GM19035 (cell line): ENCODE results near the gene GTPBP4.

Experiments used
- ATAC-seq: cut with Tn5 transposase; IDR thresholded peaks from one replicate; pipeline ENCODE4 v1.9.1; 2021; ENCODE audit not compliant: unreplicated experiment

The GTPBP4 gene

DNA sequence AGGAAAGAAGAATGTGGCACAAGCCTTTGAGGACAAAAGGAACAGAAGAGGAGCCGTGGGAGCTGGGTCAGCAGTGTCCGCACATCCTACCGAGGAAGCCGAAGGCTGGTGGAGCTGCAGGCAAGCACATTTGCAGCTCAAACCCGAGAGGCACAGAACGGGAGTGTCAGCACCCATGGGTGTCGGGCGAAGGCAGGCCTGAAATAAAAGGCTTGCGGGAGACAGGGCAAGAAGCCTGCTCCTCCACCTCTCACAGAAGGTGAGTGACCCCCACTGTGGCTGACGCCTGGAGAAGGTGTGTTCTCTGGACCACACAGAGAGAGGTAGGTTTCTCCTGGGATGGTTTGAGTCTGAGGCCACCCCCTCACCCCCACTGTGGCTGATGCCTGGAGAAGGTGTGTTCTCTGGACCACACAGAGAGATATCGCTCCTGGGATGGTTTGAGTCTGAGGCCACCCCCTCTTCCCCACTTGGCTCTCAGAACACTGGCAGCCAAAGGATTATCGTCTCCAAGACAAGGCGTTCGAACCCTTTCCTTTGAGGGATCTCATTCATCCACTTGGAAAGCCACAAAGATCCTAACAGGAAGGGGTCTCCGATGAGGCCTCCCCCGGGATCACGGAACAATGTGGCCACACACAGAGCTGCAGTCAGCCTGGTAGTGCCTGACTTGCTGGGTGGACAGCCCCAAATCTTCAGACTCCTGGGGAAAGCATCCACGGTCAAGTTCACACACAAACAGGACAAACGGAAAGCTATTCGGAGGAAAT lies 21.6 kb upstream of the GTPBP4 start:
- ATAC-seq, result no peak

GRCh38 chr10:968546-969199 lies 19.6 kb upstream of the GTPBP4 start:
- ATAC-seq, result no peak

DNA sequence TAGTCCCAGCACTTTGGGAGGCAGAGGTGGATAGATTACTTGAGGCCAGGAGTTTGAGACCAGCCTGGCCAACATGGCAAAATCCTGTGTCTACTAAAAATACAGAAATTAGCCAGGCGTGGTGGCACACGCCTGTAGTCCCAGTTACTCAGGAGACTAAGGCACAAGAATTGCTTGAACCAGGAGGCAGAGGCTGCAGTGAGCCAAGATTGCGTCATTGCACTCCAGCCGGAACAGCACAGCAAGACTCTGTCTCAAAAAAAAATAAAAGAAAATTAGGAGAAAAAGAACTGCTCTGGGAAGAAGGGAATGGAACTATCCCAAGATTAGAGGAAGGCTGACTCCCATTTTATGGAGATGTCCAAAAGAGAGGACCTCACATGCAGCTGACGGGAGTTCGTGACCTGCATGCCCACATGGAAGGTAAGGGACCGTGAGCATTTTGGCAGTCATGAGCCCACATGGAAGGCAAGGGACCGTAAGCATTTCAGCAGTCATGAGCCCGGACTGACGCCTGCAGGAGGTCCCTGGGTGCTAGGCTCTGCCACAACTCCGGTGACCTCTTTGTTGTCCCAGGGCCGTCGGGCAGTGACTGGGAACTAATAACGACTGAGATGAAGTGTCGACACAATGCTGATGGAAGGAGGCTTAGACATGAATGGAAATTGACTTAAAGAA lies 18.6 kb upstream of the GTPBP4 start:
- ATAC-seq, result no peak

DNA sequence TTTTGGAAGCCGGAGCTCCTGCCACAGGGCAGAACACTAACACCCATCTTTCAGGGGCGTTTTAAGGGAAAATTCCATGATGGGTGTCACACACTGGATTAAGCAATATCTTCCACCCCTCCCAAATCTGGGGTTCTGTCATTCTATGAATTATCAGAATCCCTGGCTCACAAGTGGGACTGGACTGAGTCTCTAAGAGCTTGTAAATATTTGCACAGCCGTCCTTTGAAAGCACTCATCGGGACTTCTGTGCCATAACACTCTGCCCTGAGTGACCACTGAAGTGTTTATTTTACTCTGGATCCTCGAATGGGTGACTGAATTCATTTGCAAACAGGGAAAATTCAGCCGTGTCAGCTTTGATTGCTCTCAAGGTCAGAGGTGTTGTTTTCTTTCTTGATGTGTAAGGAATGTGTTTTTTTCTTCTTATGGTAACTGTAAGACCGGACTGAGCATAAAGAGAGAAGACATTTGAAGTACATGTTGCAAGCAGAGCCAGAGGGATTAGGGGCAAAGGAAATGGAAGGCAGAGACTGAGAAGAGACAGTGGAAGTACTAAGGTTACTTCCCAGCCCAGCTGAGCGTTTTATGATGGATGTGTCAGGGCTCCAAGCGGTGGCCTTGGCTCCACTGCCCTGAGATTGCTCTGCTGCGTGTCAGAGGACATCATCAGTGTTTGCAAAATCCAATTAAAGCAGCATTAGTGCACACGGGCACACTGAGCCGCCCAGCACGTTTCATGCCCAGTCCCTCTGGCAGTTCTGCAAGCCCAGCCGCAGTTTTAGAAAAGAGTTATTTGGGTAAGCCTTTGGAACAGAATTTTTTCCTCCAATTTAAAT lies 17.7 kb upstream of the GTPBP4 start:
- ATAC-seq, result no peak

DNA sequence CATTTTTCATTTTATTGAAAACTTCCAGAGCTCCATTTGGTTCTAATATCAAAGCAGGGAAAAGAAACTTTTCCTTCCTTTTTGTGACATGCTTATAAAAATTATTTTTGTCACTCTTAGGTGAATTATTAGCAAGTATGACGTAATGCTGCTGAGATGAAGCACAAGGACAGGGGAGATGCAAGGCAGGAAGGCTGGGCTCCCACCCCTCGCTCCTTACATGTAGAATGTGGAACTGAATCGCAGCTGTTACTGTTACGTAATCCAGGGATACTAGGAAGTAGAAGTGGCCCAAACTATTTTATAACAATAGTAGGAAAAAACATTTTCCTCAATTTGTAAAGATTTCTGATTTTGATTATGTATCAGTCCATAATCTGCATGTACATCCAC lies 17.1 kb upstream of the GTPBP4 start:
- ATAC-seq, result no peak

GRCh38 chr10:971613-972012 lies 16.6 kb upstream of the GTPBP4 start:
- ATAC-seq, result no peak

DNA sequence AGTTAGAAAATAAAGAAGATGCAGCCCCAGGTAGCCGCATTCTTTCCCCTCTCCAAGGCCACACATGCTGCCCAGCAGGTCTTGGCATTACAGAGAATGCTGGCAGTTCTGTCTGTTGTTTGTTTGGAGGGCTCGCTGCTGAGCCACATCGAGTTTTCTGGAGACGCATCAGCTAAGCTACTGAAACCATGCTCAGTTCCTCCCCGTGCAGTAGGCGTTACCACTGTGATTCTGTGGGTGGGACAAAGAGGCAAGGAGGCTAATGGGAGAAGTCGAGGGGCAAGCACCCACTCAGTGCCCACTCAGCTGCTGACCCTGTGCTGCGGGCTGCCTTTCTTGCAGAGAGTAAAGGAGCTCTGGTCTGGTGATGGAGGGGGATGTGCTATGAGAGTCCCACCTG lies 15.5 kb upstream of the GTPBP4 start:
- ATAC-seq, result no peak

- no peak for ATAC-seq
Measured at GRCh38 chr10:974038-974784, 14.0 kb upstream of the GTPBP4 start.

DNA sequence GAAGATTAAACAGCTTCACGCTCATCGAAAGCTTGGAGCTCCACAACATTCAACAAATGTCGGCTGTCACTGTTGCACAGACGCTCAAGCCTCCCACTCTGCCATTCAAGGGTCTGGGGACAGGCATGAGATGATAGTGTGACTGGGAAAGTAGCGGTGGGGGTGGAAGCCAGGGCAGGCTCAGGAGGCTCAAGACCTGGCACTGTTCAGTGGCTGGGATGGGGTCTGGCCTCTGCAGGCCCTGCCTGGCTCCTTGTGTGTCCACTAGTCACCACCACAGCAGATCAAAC lies 13.5 kb upstream of the GTPBP4 start:
- no peak for ATAC-seq

DNA sequence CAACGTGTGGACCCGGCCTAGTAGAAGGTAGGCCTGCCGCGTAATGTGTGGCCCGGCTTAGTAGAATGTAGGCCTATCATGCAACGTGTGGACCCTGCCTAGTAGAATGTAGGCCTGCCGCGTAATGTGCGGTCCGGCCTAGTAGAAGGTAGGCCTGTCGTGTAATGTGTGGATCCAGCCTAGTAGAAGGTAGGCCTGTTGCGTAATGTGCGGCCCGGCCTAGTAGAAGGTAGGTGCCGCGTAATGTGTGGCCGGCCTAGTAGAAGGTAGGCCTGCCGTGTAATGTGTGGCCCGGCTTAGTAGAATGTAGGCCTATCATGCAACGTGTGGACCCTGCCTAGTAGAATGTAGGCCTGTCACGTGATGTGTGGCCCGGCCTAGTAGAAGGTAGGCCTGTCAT lies 11.9 kb upstream of the GTPBP4 start:
- no peak for ATAC-seq

DNA sequence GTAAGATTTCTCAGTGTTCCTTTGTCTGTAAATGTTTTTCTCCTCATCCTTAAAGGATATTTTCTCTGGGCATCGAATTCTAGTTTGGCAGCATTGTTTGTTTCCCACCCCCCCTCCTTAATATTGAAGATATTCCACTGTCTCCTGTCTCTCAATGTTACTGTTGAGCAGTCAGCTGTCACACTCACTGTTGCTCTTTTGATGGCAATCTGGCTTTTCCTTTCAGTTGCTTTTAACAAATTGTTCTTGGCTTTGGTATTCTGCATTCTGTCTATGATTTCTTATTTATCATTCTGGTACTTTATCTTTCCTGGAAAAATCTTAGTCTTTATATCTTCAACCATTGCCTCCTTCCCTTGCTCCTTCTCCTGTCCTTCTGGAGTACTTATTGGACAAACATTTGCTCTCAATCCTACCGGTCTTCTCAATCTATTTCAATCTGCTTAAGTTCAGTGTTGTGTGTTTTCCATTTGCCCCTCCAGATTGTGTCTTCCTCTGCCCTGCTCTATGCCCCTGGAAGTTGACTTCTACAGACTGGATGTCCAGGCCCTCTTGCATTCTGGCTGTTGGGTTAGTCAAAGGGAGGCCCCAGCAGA lies 9.3 kb upstream of the GTPBP4 start:
- ATAC-seq, result no peak

- no peak for ATAC-seq
Measured at GRCh38 chr10:980468-981093, 7.7 kb upstream of the GTPBP4 start.

GRCh38 chr10:983401-983800 lies 4.8 kb upstream of the GTPBP4 start:
- no peak for ATAC-seq

DNA sequence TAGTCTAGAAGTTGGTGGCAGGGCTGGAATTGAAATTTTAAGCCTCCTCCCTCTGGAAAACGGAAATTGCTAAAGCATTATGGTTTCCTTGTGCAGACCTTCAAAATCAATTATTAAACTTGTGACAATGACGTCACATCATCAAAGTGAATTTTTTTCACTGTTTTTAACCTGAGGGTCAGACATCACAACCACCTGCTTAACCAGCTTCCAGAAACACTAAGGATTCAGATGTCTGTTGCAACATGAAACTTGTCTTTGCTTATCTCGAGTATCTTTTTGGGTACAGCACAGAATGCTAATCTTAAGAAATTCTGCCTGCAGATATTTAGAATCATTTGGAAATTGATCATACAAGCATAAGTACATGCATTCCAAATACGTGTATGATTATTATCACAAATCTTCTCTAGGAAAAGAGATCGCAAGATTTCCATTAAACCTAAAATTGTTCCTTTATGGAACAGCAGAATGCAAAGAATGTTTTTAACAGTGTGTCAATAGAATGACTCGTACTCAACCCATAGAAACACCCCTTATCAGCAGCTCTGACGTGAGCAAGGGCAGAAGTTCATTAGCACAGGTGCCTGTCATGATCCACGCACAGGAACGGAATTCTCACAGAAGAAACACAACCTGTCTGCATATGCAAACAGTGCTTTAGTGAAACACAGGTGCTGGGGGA lies 4.1 kb upstream of the GTPBP4 start:
- ATAC-seq, result no peak

DNA sequence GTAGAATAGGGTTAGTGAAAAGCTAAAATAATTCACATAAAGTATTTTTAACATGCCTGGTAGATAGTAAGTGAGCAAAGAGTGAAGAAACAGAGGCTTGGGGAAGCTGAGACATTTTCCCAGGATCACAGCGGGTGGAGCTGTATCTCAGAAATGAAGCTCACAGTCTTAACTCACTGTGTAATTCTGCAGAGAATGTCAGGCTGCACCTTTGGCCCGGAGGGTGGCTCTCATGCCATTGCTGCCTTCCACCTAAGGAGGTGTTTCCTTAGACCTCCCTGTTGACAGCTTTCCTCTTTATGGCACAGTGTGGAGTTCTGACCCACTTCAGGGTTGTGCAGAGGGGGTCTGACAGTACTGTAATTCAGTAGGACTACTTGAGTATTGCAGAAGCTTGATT lies 2.9 kb upstream of the GTPBP4 start:
- no peak for ATAC-seq

DNA sequence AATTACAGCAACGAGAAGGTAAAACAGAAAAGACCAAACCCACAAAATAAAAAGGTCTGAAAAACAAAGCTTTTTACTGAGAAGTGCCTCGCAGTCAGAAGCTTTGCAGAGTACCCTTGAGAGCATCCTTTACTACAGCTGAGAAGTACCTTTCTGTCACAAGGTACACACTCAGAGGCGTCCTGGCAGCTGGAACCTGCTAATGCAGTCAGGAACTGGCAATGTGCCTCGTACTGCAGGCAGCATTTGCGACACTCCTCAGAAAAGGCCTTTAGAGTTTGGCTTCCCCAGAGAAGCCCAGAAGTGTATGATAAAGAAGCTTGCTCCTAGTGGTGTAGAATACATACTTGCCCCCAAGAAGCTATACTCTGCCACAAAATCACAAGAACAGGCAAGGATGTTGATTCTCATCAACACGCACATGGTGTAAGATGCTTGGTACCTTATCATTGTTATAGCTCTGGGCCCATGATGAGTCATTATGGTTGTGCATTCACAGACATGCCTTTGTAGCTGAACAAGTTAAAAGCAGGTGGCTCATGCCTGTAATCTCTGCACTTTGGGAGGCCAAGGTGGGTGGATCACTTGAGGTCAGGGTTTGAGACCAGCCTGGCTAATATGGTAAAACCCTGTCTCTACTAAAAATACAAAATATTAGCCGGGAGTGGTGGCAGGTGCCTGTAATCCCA lies 2.0 kb upstream of the GTPBP4 start:
- no peak for ATAC-seq

DNA sequence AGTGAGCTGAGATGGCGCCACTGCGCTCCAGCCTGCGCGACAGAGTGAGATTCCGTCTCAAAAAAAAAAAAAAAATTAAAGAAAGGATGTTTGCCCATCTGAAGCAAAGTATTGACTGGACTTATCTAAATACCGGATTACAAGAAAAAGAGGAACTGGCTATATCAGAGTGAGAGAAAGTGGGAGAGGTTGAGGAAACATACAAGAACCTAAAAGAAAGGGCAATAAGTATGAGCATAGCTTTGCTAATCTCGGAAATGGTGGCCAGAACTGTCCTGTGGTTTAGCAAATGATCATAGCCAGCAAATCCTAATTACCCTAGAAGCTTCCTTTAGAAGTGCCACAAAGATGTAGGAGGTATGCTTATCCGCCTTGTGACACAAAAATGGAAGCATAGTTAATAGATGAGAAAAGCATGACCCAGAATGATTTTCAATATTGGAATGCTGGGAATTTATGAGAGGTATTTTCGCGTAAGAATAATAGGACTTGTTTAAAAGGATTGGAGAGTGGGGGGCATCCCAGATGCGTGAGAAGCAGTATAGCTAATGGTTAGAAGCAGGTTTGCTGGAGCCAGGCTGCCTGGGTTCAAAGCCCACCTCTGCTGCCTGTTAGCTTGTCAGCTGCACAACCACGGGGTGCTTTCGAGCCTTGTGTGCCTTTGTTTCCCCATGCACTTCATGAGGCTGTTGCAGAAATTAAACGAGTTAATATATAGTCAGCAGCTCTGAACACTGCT lies 1.2 kb upstream of the GTPBP4 start:
- no peak for ATAC-seq

DNA sequence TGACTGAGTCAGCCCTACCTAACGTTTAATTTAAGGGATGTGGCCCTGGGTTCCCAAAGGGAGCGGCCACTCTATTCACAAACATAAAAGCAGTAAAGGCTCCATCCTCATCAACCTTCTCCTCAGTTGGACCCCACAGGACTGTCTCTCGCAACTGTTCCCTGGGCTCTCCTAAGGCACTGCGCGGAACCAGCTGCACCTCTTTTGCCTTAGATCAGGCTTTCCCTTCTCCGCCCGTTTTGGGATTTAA lies 689 bp upstream of the GTPBP4 start:
- no peak for ATAC-seq
